Colonic mucosa (tissue), 4 donors: ENCODE measurements around the gene SF3B4. TPM values are rescaled to one million over a fixed set of nuclear protein-coding genes. Genes with fewer than 3 reads are reported as not detected.

Experiments
- DNase-seq: peaks from one replicate; pipeline ENCODE4 v3.0.0-alpha.2; 2020
- H3K27ac ChIP-seq: fragments of 200-600 bp; one replicate; pipeline ENCODE4 v1.8.0; 2021
- H3K27me3 ChIP-seq: fragments of 200-600 bp; one replicate; pipeline ENCODE4 v1.8.0; 2021
- H3K36me3 ChIP-seq: fragments of 200-600 bp; one replicate; pipeline ENCODE4 v1.8.0; 2021
- H3K4me1 ChIP-seq: fragments of 200-600 bp; one replicate; pipeline ENCODE4 v1.8.0; 2021; ENCODE audit warnings: mild to moderate bottlenecking
- H3K4me3 ChIP-seq: fragments of 200-600 bp; one replicate; pipeline ENCODE4 v1.8.0; 2021
- H3K9ac ChIP-seq, 2 donors: one replicate each; pipeline ENCODE4 v1.7.0; 2013; ENCODE audit warnings: control low read depth in 2 of 2, low read depth in 2 of 2, low read length in 2 of 2
- H3K9me3 ChIP-seq: fragments of 200-600 bp; one replicate; pipeline ENCODE4 v1.8.0; 2021
- intact Hi-C: fragments of 100-400 bp; cut with DNase I; formaldehyde crosslinking; loops from one replicate; pipeline ENCODE4 v1.14.1; 2022
- total RNA-seq, 2 donors: library from RNA; stranded (reverse); fragmentation: NEBNext Ultra II Directional in 1 of 2; extraction: Animal tissue kit (Norgen Biotek cat#: 25700) in 1 of 2; gene quantifications; one replicate each; pipeline ENCODE4 v1.2.1, GENCODE V29; 2021
- TF ChIP-seq, protein P1 (sequence below): fragments of 200-600 bp; IDR thresholded peaks from one replicate; pipeline ENCODE4 v1.8.0; 2022; ENCODE audit warnings: antibody characterized with exemption, mild to moderate bottlenecking
- donor health status: healthy.
- donor health status: DM: no; HTN: no; CAD: no.
- donor health status: DM: no; HTN: no; CAD: no.

SF3B4 gene
- total RNA-seq, 2 donors from 2014 or later = 42.2 to 66.1 TPM

DNA sequence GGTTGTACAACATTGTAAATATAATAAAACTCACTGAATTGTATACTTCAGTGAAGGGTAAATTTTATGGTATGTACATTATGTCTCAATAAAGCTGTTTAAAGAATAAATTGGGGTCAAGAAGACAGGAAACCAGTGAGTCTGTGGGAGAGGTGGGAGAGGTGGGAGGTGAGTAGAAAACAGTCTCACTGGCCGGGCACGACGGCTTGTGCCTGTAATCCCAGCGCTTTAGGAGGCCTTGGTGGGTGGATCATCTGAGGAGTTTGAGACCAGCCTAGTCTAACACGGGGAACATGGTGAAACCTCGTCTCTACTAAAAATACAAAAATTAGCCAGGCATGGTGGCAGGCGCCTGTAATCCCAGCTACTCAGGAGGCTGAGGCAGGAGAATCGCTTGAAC, 4.9 kb upstream of the SF3B4 start:
- peak; percentile 64 for DNase-seq
- Histone ChIP-seq H3K36me3 (no peaks in the 10 kb centered on the region), H3K27me3 (no peaks in the 10 kb centered on the region), H3K4me1 (peaks cover 5% of the 10 kb centered on the region), H3K9ac (peak overlapping the region in 1 of 2 donors; percentile 60), H3K9me3 (no peaks in the 10 kb centered on the region), H3K4me3 (peak overlapping the region; percentile 1), H3K27ac (peak overlapping the region; percentile 98)
- intact Hi-C loops = no loop called here
- TF ChIP-seq, protein P1, sequence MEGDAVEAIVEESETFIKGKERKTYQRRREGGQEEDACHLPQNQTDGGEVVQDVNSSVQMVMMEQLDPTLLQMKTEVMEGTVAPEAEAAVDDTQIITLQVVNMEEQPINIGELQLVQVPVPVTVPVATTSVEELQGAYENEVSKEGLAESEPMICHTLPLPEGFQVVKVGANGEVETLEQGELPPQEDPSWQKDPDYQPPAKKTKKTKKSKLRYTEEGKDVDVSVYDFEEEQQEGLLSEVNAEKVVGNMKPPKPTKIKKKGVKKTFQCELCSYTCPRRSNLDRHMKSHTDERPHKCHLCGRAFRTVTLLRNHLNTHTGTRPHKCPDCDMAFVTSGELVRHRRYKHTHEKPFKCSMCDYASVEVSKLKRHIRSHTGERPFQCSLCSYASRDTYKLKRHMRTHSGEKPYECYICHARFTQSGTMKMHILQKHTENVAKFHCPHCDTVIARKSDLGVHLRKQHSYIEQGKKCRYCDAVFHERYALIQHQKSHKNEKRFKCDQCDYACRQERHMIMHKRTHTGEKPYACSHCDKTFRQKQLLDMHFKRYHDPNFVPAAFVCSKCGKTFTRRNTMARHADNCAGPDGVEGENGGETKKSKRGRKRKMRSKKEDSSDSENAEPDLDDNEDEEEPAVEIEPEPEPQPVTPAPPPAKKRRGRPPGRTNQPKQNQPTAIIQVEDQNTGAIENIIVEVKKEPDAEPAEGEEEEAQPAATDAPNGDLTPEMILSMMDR = no peak

DNA sequence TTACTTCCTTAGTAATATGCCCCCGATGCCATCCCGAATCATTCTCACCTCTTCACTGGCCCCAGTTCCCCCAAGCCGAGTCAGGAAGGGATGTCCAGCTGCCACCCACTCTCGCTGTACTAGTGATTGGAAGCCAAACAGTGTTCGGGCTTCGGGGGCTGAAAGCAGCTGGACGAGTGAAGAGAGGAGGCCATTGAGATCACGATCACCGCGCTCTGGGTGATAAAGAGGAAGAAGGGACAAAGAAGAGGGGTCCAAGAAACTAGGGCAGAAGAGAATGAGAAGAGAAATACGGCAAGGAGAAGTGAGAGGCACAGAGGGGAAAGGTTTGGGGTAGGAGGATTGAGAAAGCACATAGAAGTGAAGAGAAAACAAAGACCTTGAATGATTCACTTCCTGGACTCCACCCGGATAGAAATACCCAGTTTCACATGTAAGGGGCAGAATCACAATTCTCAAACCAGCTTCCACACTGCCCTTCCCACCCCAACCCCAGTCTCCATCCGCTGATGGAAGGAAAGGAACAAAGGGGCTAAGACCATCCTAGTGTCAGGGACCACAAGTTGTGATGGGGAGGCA, 3.7 kb upstream of the SF3B4 start:
- peak overlapping the region; percentile 1 for H3K4me3 ChIP-seq
- no peaks in the 10 kb centered on the region for H3K9me3 ChIP-seq

DNA sequence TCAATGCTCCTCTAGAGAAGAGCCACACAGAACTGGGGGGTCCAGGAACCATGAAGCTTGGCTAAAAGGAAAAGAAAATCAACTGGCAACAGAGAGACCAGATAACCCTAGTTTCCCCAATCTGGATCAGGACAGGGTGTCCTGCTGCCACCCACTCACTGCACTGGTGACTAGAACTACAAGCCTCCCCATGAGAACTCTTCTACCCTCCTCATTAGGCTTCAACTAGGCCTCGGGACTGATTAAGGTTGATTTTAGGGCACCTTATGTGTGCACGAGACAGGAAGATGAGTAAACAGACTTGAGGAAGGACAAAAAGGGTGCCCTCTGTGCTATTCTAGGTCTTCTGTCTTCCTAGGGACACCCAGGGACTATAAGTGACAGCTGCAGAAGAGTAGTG, 2.3 kb upstream of the SF3B4 start:
- H3K27ac ChIP-seq = peak overlapping the region; percentile 98
- H3K27me3 ChIP-seq = no peaks in the 10 kb centered on the region
- intact Hi-C loops = no loop called here
- peak overlapping the region in 1 of 2 donors; percentile 27 for H3K9ac ChIP-seq
- H3K36me3 ChIP-seq = peaks cover 12% of the 10 kb centered on the region
- H3K4me3 ChIP-seq = no peak overlapping the region
- no peak for DNase-seq
- TF ChIP-seq, protein P1 = no peak
- H3K4me1 ChIP-seq = peaks cover 4% of the 10 kb centered on the region
- no peaks in the 10 kb centered on the region for H3K9me3 ChIP-seq

More for the DNA sequence above, 3.7 kb upstream of the SF3B4 start:
- H3K27ac ChIP-seq = peak overlapping the region; percentile 98
- DNase-seq = no peak
- peaks cover 1% of the 10 kb centered on the region for H3K36me3 ChIP-seq
- intact Hi-C loops = no loop called here
- H3K9ac ChIP-seq = peak overlapping the region in 1 of 2 donors; percentile 60
- TF ChIP-seq, protein P1 = no peak
- peaks cover 4% of the 10 kb centered on the region for H3K4me1 ChIP-seq
- H3K27me3 ChIP-seq = no peaks in the 10 kb centered on the region

DNA sequence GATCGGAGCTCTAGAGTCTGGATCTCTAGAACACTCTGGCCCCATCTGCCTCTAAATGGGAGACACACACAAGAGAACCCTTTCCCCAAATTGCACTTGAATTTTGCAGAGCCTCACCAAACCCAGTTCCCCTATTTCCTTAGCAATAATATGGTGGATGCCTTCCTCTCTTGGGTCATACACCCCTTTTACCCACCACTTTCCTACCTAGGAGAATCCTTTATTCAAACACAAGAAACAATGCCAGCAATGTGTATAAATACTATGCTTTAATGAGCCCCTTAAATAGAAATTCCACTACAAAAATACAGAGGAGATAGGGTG, 760 bp upstream of the SF3B4 start:
- TF ChIP-seq, protein P1 = no peak
- Histone ChIP-seq H3K9me3 (no peaks in the 10 kb centered on the region), H3K4me1 (peaks cover 4% of the 10 kb centered on the region), H3K36me3 (peaks cover 20% of the 10 kb centered on the region), H3K27me3 (no peaks in the 10 kb centered on the region), H3K4me3 (peak overlapping the region; percentile 96), H3K9ac (peak overlapping the region; percentile 62 to 92), H3K27ac (peak overlapping the region; percentile 98)
- no peak for DNase-seq
- intact Hi-C loops = no loop called here

DNA sequence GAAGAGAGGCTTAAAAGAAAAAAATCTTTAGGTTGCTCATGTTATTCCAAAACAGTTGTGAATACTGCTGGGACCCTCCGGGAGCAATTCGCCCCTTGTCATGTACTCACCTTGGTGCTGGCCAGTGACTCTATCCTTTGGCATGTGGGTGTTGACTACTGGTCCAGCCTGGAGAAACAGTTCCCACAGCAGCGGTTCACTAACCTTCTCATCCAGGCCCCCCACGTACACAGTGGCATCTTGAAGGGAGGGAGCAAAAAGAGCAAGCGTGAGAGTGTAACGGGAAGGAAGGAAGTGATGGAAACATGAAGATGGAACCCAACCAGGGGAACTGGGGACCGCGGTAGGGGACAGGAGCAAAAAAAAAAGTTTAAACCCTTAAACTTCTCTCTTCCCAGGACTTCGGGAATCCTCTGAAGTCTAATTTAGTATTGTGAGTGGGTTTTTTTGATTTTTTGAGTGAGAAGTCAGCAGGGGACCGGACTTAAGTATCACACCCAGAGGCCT, 494 bp downstream of the SF3B4 start:
- TF ChIP-seq, protein P1 = no peak
- H3K27me3 ChIP-seq = no peaks in the 10 kb centered on the region
- H3K4me3 ChIP-seq = peak overlapping the region; percentile 96
- H3K4me1 ChIP-seq = peaks cover 4% of the 10 kb centered on the region
- peak overlapping the region; percentile 70 to 92 for H3K9ac ChIP-seq
- H3K9me3 ChIP-seq = no peaks in the 10 kb centered on the region
- H3K27ac ChIP-seq = peak overlapping the region; percentile 98
- intact Hi-C loops = loop anchor here (2.0 kb wide), 1 partner anchor 36 kb away; no protein-coding TSS in a partner anchor
- no peak for DNase-seq
- H3K36me3 ChIP-seq = peaks cover 22% of the 10 kb centered on the region
